ENCODE measurements around the gene NEU1.

NEU1 gene

GRCh38 chr6:31892821-31893220, 30.2 kb upstream of the NEU1 start:
- DNase-seq = no peak

DNA sequence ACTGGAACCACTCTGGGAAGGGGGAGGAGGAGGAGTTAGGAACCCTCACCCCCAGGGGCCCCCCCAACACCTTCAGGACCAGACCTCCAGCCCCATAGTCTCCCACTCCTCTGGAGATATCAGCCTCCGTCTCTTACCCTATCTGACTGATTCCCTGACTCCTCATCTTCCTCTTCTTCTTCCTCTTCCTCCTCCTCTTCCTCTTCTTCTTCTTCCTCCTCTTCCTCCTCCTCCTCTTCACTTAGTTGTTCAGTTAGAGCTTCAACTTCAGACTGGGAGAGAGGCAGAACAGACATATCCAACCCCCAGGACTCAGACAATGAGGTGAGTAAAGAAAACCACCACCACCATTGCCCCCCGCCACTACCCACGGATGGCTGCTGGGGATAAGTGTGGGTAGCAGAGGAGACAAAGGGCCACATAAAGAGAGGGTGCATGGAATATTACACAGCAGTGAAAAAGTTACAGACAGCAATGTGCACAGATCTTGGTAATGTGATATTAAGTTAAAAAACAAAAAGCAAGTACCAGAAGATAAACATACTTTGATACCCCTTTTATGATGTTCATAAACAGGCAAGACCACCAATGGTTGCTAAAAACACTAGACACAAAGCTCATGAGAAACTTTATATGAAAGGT, 26.8 kb upstream of the NEU1 start:
- no peak for DNase-seq

GRCh38 chr6:31888276-31889258, 25.9 kb upstream of the NEU1 start:
- DNase-seq = no peak

DNA sequence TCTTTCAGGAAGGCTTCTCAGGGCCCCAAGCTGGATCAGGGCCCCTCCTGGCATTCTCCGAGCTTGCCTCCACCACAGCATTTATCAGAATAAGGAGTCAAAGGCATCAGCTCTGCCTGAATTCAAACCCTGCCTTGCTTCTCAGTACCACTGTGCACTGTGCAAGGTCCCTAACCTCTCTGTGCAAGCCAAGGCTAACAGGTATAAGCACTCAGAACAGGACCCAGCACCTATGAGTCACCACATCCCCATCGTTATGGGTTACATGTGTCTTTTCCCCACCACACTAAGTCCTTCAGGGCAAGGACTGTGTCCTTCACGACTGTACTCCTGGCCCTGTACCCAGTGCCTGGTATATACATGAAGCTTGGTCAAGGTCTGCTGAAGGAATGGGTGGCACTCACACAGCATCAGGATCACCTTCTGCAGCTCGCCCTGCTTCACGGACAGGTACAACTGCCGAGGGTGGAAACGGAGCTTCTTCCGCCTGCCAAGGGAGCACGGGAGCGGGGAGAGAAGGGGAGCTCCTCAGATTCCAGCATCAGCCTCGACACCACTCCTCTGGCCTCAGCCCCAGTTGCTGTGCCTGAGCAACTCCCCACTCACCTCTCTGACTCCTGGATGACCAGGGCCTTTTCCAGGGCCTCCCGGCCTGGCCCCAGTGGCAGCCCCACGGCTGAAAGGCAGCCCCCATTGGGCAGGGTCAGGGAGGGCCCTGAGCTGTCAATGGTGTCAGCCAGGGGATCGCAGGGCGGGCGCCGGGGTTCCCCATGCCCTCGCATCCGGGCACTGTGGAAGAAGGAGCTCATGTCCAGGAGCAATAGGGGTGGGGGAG, 24.8 kb upstream of the NEU1 start:
- no peak for DNase-seq

DNA sequence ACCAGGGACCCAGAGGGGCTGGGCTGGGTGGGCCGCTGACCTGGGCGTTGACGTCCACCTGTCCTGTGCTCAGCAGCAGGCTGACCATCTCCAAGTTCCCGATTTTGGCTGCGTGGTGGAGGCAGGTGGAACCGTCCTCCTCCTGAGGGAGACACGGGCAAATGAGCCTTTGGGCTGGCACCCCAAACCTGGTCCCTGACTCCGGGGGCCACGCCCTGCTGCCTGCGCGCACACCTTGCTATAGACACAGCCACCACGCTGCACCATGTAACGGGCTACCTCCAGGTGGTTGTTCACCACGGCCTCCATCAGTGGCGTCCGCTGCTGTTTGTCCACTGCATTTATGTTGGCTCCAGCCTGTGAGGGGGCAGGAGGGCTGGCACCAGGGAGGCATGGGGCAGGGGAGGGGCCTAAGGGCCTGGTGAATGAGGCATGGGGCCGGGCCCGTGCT, 23.9 kb upstream of the NEU1 start:
- no peak for DNase-seq

DNA sequence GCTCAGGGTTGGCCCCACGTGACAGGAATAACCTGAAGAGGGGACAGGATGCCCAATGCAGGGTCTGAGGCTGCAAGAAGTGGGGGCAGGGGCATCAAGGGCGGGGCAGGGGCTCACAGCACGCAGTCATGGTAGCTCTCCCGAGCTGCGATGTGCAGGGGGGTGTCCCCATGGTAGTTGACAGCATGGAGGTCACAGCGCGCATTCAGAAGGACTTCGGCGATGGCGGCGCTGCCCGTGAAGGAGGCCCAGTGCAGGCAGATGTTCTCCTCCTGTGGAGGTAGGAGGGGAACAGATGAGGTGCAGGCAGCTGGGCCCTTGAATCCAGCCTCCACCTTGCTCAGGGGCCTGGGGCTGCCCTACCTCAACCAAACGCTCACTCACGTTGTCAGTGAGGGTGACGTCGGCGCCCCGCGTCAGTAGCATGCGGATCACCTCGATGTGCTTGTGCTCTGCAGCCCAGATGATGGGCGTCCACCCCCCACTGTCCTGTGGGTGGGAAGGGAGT, 22.0 kb upstream of the NEU1 start:
- DNase-seq = no peak

GRCh38 chr6:31883676-31884075, 21.1 kb upstream of the NEU1 start:
- DNase-seq = no peak

GRCh38 chr6:31882344-31882743, 19.7 kb upstream of the NEU1 start:
- no peak for DNase-seq

GRCh38 chr6:31881136-31881859, 18.7 kb upstream of the NEU1 start:
- no peak for DNase-seq

GRCh38 chr6:31880616-31881015, 18.0 kb upstream of the NEU1 start:
- DNase-seq = no peak

DNA sequence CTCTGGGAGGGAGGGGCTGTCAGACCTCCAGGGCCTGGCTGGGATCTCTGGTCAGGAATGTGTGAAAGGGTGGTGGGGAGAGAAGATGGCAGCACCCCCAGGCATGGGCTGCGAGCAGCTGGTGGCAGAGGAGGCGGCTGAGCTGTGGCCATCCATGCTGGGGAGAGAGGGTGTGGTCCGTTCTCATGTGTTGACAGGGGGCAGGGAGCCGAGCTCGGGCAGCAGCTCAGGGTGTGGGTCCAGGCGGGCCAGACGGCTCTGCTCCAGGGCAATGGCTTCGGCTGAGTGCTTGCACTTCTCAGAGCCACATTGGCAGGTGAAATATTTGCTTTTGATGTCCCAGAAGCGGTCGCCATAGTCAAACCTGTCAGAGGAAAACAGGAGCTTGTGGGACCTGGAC, 17.3 kb upstream of the NEU1 start:
- no peak for DNase-seq

- DNase-seq = no peak
Observed at GRCh38 chr6:31879143-31879542, 16.5 kb upstream of the NEU1 start.

GRCh38 chr6:31878726-31879125, 16.1 kb upstream of the NEU1 start, which contains the start of gene SLC44A4:
Gene SLC44A4 (minus strand): TSS chr6:31878997. CDS start chr6:31878980, 17 bp downstream.
- no peak for DNase-seq

GRCh38 chr6:31878222-31878621, 15.6 kb upstream of the NEU1 start:
- DNase-seq = no peak

GRCh38 chr6:31877651-31878161, 15.1 kb upstream of the NEU1 start:
- DNase-seq = no peak

DNA sequence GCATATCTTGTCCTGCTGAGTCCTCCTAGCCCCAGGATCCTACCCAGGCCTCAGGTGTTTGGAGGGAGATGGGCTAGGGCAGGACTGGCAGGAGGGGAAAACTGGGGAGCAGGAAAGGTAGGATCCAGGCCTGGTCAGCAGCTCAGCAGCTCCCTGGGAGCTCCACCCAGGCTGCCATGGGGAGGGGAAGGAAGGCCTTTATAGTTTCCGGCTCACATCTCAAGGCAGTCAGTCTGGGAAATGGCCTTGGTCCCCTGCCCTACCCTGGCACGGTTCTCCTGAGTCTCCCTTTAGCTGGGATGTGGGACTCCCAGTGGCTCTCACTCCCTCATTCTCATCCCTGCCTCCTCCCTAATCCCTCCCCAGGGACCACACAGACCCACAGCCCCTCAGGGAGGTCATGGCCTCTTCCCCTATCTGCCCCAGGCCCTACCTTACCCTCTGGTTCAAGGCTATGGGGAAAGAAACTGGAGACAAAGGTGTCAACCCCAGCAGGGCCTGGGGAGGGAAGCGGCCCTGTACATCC, 14.6 kb upstream of the NEU1 start:
- no peak for DNase-seq

DNA sequence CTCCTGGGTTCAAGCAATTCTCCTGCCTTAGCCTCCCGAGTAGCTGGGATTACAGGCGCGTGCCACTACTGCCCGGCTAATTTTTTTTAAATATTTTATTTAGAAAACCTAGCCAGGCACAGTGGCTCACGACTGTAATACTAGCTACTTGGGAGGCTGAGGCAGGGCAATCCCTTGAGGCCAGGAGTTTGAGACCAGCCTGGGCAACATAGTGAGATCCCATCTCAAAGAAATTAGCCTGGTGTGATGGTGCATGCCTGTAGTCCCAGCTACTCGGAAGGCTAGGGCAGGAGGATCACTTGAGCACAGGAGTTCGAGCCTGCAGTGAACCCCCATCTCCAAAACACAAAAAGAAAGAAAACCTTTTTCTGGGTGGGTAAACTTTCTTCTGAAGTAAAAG, 13.7 kb upstream of the NEU1 start:
- no peak for DNase-seq

GRCh38 chr6:31875877-31876276, 13.3 kb upstream of the NEU1 start:
- no peak for DNase-seq

- no peak for DNase-seq
Observed at GRCh38 chr6:31874836-31875572, 12.4 kb upstream of the NEU1 start.

DNA sequence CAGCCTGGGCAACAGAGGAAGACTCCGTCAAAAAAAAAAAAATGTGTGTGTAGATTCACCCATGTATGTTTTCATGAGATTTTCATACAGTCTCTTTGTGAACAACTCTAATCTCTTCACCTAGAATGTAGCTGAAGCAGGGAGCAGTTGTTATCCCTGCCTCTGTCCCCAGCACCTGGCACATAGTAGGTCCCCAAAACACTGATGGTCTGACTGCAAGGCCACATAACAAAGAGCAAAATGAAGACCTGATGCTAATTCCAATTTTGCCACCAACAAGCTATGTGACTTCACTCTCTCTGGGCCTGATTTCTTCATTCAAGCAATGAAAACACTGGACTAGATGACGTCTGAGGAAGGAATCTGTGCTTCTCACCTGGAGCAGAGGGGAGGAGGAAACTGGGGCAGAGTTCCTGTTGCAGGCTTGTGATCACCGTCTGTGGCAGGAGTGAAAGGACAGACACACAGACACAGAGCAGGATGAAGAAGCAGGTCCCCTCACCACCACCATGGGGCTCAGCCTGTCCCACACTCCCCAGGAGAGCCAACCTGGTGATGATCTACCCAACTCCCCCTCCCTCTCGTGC, 11.6 kb upstream of the NEU1 start:
- no peak for DNase-seq
